HuH-7 (cell line): ENCODE results near the gene P3R3URF.

Source experiments
- DNase-seq: peaks from one replicate; pipeline ENCODE4 v3.0.0; 2011; ENCODE audit warnings: low spot score

P3R3URF gene

DNA sequence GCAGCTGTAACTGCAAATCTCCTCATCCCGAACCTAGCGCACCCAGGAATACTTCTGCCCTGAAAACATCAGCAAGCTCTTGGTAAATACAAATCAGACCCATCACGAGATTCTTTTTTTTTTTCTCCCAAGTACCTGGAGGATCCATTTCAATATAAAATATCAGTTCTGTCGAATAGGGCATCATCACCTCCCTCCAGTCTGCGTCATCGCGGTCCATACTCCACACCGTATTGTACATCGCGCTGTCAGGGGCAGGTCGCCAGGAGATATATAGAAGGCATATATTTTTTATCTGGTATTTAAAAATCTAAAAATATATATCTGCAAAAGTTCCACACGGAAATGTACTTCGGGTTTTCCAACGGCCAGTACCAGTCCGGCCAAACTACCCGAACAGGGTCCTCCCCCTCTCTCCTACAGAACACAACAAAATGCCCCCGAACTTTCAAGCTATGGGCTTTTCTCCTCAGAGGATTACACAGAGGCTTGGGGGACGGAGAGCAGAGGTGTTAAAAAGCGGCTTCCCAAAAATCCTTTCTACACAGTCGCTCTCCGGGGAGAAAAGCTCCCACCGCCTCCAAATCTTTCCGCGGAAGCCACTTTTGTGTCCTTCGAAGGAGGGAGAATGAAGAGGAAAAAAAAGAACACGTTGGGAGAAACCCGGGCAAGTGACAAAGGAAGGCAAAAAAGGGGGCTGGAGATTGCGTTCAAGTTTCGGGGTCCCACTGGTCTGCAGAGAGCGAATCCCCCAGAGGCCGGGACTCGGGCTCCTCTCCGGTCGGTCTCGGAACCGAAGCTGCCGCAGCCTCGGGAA is 44.4 kb downstream of the P3R3URF start:
- DNase-seq, result peak; percentile 20

DNA sequence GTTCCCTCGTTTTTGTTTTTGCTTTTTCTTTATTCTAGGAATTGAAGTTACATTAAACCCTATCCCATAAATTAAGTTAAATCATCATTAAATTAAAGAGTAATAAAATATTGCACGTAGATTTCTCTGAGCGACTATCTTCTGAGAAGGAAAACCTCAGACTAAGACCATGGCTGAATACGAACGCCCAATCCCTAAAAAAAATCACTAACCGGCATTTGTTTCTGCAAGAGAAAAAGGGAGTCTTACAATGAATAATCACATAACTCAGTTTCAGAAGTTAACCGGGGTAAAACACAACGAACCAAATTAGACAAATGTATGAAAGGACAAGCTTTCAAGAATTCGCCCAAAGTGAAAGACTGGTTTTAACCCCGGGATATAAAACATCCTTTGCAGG is 45.2 kb downstream of the P3R3URF start:
- peak; percentile 12 for DNase-seq

DNA sequence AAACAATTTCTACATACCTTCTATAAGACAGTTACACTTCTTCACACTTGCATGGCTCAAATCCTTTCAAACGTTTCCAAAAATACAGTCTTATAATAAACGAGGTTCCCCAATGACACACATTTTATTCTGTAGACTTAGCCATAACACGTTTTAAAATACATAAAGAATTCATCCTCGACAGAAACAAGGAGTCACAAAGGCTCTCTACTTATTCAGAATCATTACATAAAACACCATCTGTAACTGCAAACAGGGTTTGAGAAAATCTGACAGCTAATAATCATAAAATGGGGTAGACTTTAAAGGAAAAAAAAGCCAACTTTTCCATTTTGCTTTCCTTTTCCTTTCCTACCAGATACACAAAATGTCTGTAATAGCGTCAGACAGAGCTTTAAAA is 45.7 kb downstream of the P3R3URF start:
- DNase-seq, result no peak

DNA sequence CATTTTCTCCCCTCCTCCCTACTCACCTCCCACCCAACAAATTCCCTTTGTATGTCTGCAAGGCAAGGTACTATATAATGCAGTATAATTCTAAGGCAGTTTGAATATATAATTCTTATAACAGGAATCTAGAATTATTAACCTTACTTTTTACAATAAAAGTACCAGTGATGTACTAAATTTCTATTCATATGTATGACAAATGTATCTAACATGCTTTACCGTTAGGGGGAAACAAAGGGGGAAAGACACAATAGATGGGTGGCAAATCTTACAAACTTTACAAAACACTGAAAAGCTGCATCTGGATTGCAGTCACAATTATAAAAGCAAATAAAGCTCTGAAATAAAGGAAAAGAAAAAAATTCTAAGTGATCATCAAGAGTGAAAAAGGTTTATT is 46.2 kb downstream of the P3R3URF start:
- no peak for DNase-seq

DNA sequence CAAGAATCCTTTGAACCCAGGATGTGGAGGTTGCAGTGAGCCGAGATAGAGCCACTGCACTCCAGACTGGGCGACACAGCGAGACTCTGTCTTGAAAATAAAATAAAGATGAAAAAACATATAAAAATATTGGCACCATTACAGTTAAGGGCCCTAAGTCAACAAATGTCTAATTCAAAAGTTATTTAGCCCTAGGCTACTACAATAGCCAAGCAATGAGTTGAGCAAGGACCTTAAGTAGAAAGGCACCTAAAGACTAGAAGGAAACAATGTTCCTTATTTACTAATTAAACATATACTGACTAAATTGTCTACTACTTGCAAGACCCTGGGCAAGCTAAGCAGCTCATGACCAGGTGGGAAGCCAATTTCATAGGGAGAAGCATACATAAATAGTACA is 47.9 kb downstream of the P3R3URF start:
- DNase-seq, result no peak
